HCT116 (cell line): Measurements from ENCODE around the gene RAB19. TPM values are rescaled to one million over a fixed set of nuclear protein-coding genes. Genes with fewer than 3 reads are reported as not detected.

Experiments used
- ATAC-seq: fragments of 200-7000 bp; cut with Tn5 transposase; 2 replicates; pipeline ENCODE4 v1.9.1; 2020; ENCODE audit warnings: mild to moderate bottlenecking, moderate library complexity
- BruUV-seq: library from RNA; stranded (reverse); fragments of 400-500 nt; replicated peaks from 2 replicates; lab custom pipeline; 2021; lab: Mats Ljungman, UMichigan
- CTCF ChIA-PET: fragments of 300-600 bp; sonication (Branson Sonifier 250); formaldehyde crosslinking; loops from one replicate; lab custom pipeline; 2021; ENCODE audit warnings: antibody characterized with exemption; lab: Charles Lee
- POLR2A ChIA-PET: fragments of 300-600, 350-600 bp; sonication (Branson Sonifier 250); formaldehyde crosslinking; loops from one replicate; lab custom pipeline; 2021; ENCODE audit warnings: antibody characterized with exemption; lab: Charles Lee
- RAD21 ChIA-PET, 2 experiments: fragments of 300-600 bp; sonication (Branson Sonifier 250); formaldehyde crosslinking; loops; one replicate each; lab custom pipeline; 2023; ENCODE audit warnings: low total read pairs in 2 of 2; ENCODE audit not compliant: uncharacterized antibody in 2 of 2, unreplicated experiment in 2 of 2, low non-redundant PET in 1 of 2; lab: Charles Lee
- DNase-seq: peaks from one replicate; pipeline ENCODE4 v3.0.0-alpha.2; 2010; ENCODE audit warnings: low read depth, low spot score
- H2AFZ ChIP-seq: fragments of 200-600 bp; shearing (Covaris generic), sonication (generic); 2 replicates; pipeline ENCODE4 v1.6.1; 2017; ENCODE audit warnings: low read depth, mixed run types, mixed read lengths, antibody characterized with exemption, low read length; ENCODE audit not compliant: poor library complexity, severe bottlenecking
- H3K27ac ChIP-seq: 2 replicates; pipeline ENCODE4 v1.5.1; 2012; ENCODE audit warnings: low read depth, low read length
- H3K27me3 ChIP-seq: fragments of 200-600 bp; sonication (generic); 2 replicates; pipeline ENCODE4 v1.6.1; 2016; ENCODE audit warnings: mixed run types, low read length, mixed read lengths; ENCODE audit not compliant: insufficient read depth
- H3K36me3 ChIP-seq, 2 experiments: fragments of 200-500 bp in 1 of 2; fragments of 200-600 bp in 1 of 2; sonication (Bioruptor generic) in 1 of 2; sonication (generic) in 1 of 2; 2 replicates each; pipeline versions ENCODE4 v1.5.1 to v1.6.1; 2014 to 2016; ENCODE audit warnings: low read length in 2 of 2, inconsistent platforms in 1 of 2, mixed read lengths in 1 of 2, mixed run types in 1 of 2; ENCODE audit not compliant: insufficient read depth in 2 of 2, control insufficient read depth in 1 of 2
- H3K4me1 ChIP-seq, 2 experiments: fragments of 200-600 bp in 1 of 2; sonication (generic) in 1 of 2; 2 replicates each; pipeline versions ENCODE4 v1.5.1 to v1.6.1; 2012 to 2017; ENCODE audit warnings: low read length in 2 of 2, inconsistent platforms in 1 of 2, mild to moderate bottlenecking in 1 of 2, mixed read lengths in 1 of 2, mixed run types in 1 of 2, moderate library complexity in 1 of 2; ENCODE audit not compliant: insufficient read depth in 2 of 2, control insufficient read depth in 1 of 2
- H3K4me2 ChIP-seq: fragments of 200-600 bp; sonication (generic); 2 replicates; pipeline ENCODE4 v1.6.1; 2017; ENCODE audit warnings: mixed run types, low read length, mixed read lengths
- H3K4me3 ChIP-seq, 2 experiments: fragments of 200-600 bp in 1 of 2; sonication (generic) in 1 of 2; replicated peaks in 1 of 2; 2 replicates each; pipeline ENCODE4 v1.5.1; 2011 to 2016; ENCODE audit warnings: low read length in 2 of 2, control low read depth in 1 of 2, low read depth in 1 of 2, mild to moderate bottlenecking in 1 of 2, mixed read lengths in 1 of 2, mixed run types in 1 of 2
- H3K79me2 ChIP-seq: fragments of 200-600 bp; sonication (generic); 2 replicates; pipeline ENCODE4 v1.6.1; 2017; ENCODE audit warnings: mild to moderate bottlenecking, mixed run types, low read length, moderate library complexity, mixed read lengths; ENCODE audit not compliant: insufficient read depth
- H3K9ac ChIP-seq: fragments of 200-600 bp; sonication (generic); 2 replicates; pipeline ENCODE4 v1.6.1; 2016; ENCODE audit warnings: low read length, mixed read lengths
- H3K9me2 ChIP-seq: fragments of 200-600 bp; sonication (generic), shearing (Covaris generic); 2 replicates; pipeline ENCODE4 v1.6.1; 2017; ENCODE audit warnings: mixed run types, mild to moderate bottlenecking, moderate library complexity; ENCODE audit not compliant: insufficient read depth
- H3K9me3 ChIP-seq, 2 experiments: fragments of 200-500 bp in 1 of 2; fragments of 200-600 bp in 1 of 2; sonication (Bioruptor generic) in 1 of 2; sonication (generic) in 1 of 2; 2 replicates each; pipeline ENCODE4 v1.6.1; 2014 to 2017; ENCODE audit warnings: low read length in 2 of 2, mixed read lengths in 2 of 2, inconsistent platforms in 1 of 2, low read depth in 1 of 2, mild to moderate bottlenecking in 1 of 2, mixed run types in 1 of 2, moderate library complexity in 1 of 2; ENCODE audit not compliant: control insufficient read depth in 1 of 2, insufficient read depth in 1 of 2
- H4K20me1 ChIP-seq: fragments of 200-600 bp; sonication (generic), shearing (Covaris generic); 2 replicates; pipeline ENCODE4 v1.6.1; 2017; ENCODE audit warnings: mixed run types, mild to moderate bottlenecking, moderate library complexity; ENCODE audit not compliant: insufficient read depth
- CEBPB ChIP-seq: IDR thresholded peaks from 2 replicates; pipeline ENCODE4 v1.6.1; 2012; ENCODE audit warnings: low read depth
- ELF1 ChIP-seq: IDR thresholded peaks from 2 replicates; pipeline ENCODE4 v1.6.1; 2012; ENCODE audit warnings: low read depth, borderline replicate concordance
- JUND ChIP-seq: IDR thresholded peaks from 2 replicates; pipeline ENCODE4 v1.6.1; 2012
- POLR2A ChIP-seq: IDR thresholded peaks from 2 replicates; pipeline ENCODE4 v1.7.0; 2011; ENCODE audit warnings: borderline replicate concordance; ENCODE audit not compliant: insufficient read depth, insufficient read length; ENCODE audit errors: extremely low read depth
- RAD21 ChIP-seq: IDR thresholded peaks from 2 replicates; pipeline ENCODE4 v1.6.1; 2012; ENCODE audit warnings: low read depth, mild to moderate bottlenecking
- SRF ChIP-seq: IDR thresholded peaks from 2 replicates; pipeline ENCODE4 v1.6.1; 2012; ENCODE audit warnings: low read depth
- YY1 ChIP-seq: IDR thresholded peaks from 2 replicates; pipeline ENCODE4 v1.6.1; 2011; ENCODE audit warnings: low read length, low read depth, moderate library complexity, mild to moderate bottlenecking; ENCODE audit not compliant: insufficient replicate concordance; ENCODE audit errors: extremely low read depth
- ZBTB33 ChIP-seq: IDR thresholded peaks from 2 replicates; pipeline ENCODE4 v1.6.1; 2011; ENCODE audit warnings: mild to moderate bottlenecking, low read length, moderate library complexity; ENCODE audit not compliant: insufficient replicate concordance; ENCODE audit errors: extremely low read depth
- intact Hi-C: fragments of 100-400 bp; cut with micrococcal nuclease; formaldehyde crosslinking; loops from 2 replicates; pipeline ENCODE4 v1.10.0; 2022
- total RNA-seq: library from RNA; stranded (reverse); gene quantifications from one replicate; pipeline ENCODE4 v1.2.1, GENCODE V29; 2021; ENCODE audit not compliant: unreplicated experiment

Gene RAB19
- total RNA-seq, 1 experiment from 2014 or later: 2.6 TPM

- ChIA-PET CTCF (no interaction called here), POLR2A (no interaction called here), RAD21 (no interaction called here)
- no peak for TF ChIP-seq ELF1
- TF ChIP-seq ZBTB33: no peak
- TF ChIP-seq YY1: no peak
- no peak for TF ChIP-seq POLR2A
- no peak for TF ChIP-seq SRF
- TF ChIP-seq JUND: no peak
- no peak for TF ChIP-seq CEBPB
- no peak for TF ChIP-seq RAD21
- H3K9me3 ChIP-seq: no peaks in the 10 kb centered on the region
- ATAC-seq (no peak), DNase-seq (no peak)
- H4K20me1 ChIP-seq: no peaks in the 10 kb centered on the region
- H3K4me3 ChIP-seq: no peak overlapping the region
- no peak overlapping the region for H3K4me2 ChIP-seq
- intact Hi-C loops: no loop called here
- H3K9ac ChIP-seq: no peak overlapping the region
- peaks cover 8% of the 10 kb centered on the region; the same call in 1 of the 2 replicates for H3K79me2 ChIP-seq
- H3K27ac ChIP-seq: no peak overlapping the region
- peaks cover 16 to 22% of the 10 kb centered on the region in 2 experiments; a peak in 3 of 4 replicates for H3K36me3 ChIP-seq
- no peak overlapping the region for H2AFZ ChIP-seq
- no peaks in the 10 kb centered on the region for H3K27me3 ChIP-seq
- H3K4me1 ChIP-seq: no peaks in the 10 kb centered on the region
- H3K9me2 ChIP-seq: no peaks in the 10 kb centered on the region
- no TSS peak for BruUV-seq
Measured at GRCh38 chr7:140375323-140375722, 28.5 kb upstream of the RAB19 start.
